Measurements from ENCODE around the gene FRAT2. TPM values are rescaled to one million over a fixed set of nuclear protein-coding genes. Genes with fewer than 3 reads are reported as not detected.

Gene FRAT2
- total and polyA plus RNA-seq, 2 of the 13 experiments (the other 11 are each of a cell fraction or from before 2014, with no cell fraction given): 7.2 to 14.1 TPM

GRCh38 chr10:97334370-97335175 is at the start of gene FRAT2 (continued):
- TF ChIP-seq HES4 (CRISPR knock-in tag; IDR thresholded peaks at IDR 0.05; ENCODE audit: borderline replicate concordance) (peak; percentile 81), ZNF512B (CRISPR knock-in tag; IDR thresholded peaks at IDR 0.05; ENCODE audit: borderline replicate concordance) (no peak), RCOR2 (CRISPR knock-in tag; IDR thresholded peaks at IDR 0.05) (no peak), ZNF557 (CRISPR knock-in tag; IDR thresholded peaks at IDR 0.05) (no peak), TCF7L2 (IDR thresholded peaks at IDR 0.05; ENCODE audit: low read depth, low read length) (no peak), SAP130 (CRISPR knock-in tag; IDR thresholded peaks at IDR 0.05; ENCODE audit: low read depth) (peak; percentile 97), FOXK1 (CRISPR knock-in tag; IDR thresholded peaks at IDR 0.05; ENCODE audit: borderline replicate concordance, low read depth) (peak; percentile 96), MATR3 (CRISPR knock-in tag; IDR thresholded peaks at IDR 0.05) (no peak), HMGXB3 (CRISPR knock-in tag; IDR thresholded peaks at IDR 0.05; ENCODE audit: borderline replicate concordance) (no peak), ZKSCAN8 (CRISPR knock-in tag; IDR thresholded peaks at IDR 0.05; ENCODE audit: borderline replicate concordance) (no peak; the same call in 1 of the 2 replicates), ZC3H13 (CRISPR knock-in tag; IDR thresholded peaks at IDR 0.05) (peak; percentile 39; the same call in 1 of the 2 replicates), IKZF4 (CRISPR knock-in tag; IDR thresholded peaks at IDR 0.05; ENCODE audit: borderline replicate concordance, low read depth, not compliant biosample characterization) (no peak), EHMT2 (IDR thresholded peaks at IDR 0.05; ENCODE audit: borderline replicate concordance, low read depth, low read length) (no peak), ZNF652 (CRISPR knock-in tag; IDR thresholded peaks at IDR 0.05; ENCODE audit: borderline replicate concordance, low read depth) (no peak), NRL (CRISPR knock-in tag; IDR thresholded peaks at IDR 0.05; ENCODE audit: borderline replicate concordance) (0 out of 2 replicates have a peak, but pooled peaks have one; percentile 33), ZNF850 (CRISPR knock-in tag; conservative IDR thresholded peaks at IDR 0.05) (no peak), IRF9 (CRISPR knock-in tag; IDR thresholded peaks at IDR 0.05; ENCODE audit: borderline replicate concordance) (peak; percentile 96), POGZ (CRISPR knock-in tag; IDR thresholded peaks at IDR 0.05) (no peak), GZF1 (CRISPR knock-in tag; IDR thresholded peaks at IDR 0.05) (0 out of 2 replicates have a peak, but pooled peaks have one; percentile 17), PRMT3 (CRISPR knock-in tag; IDR thresholded peaks at IDR 0.05; ENCODE audit: borderline replicate concordance, low read depth) (no peak), CBX5 (CRISPR knock-in tag; IDR thresholded peaks at IDR 0.05; ENCODE audit: borderline replicate concordance) (0 out of 2 replicates have a peak, but pooled peaks have one; percentile 13), NFIC (IDR thresholded peaks at IDR 0.05; ENCODE audit: low read length) (no peak)
